HepG2 (cell line): Measurements from ENCODE around the gene SNRNP25. TPM values are rescaled to one million over a fixed set of nuclear protein-coding genes. Genes with fewer than 3 reads are reported as not detected.

Experiments
- BORCS8-MEF2B ChIP-seq: sonication (generic); formaldehyde crosslinking; IDR thresholded peaks from 2 replicates; pipeline ENCODE4 v1.8.0; 2022; ENCODE audit warnings: mild to moderate bottlenecking, missing genetic modification reagents
- GPN1 ChIP-seq: sonication (generic); formaldehyde crosslinking; IDR thresholded peaks from 2 replicates; pipeline ENCODE4 v1.5.1; 2020; ENCODE audit warnings: missing genetic modification reagents, borderline replicate concordance
- IKZF4 ChIP-seq: sonication (generic); formaldehyde crosslinking; IDR thresholded peaks from 2 replicates; pipeline ENCODE4 v1.5.1; 2020; ENCODE audit warnings: borderline replicate concordance, mild to moderate bottlenecking, low read depth, missing genetic modification reagents; ENCODE audit errors: not compliant biosample characterization
- RFX3 ChIP-seq: IDR thresholded peaks from 2 replicates; pipeline ENCODE4 v1.6.1; 2016; ENCODE audit warnings: missing biosample characterization, missing genetic modification reagents
- RFXANK ChIP-seq: IDR thresholded peaks from 2 replicates; pipeline ENCODE4 v1.6.1; 2016
- TMF1 ChIP-seq: sonication (generic); formaldehyde crosslinking; IDR thresholded peaks from 2 replicates; pipeline ENCODE4 v1.8.1; 2022; ENCODE audit warnings: low read depth, missing genetic modification reagents
- ZNF10 ChIP-seq: sonication (generic); formaldehyde crosslinking; IDR thresholded peaks from 2 replicates; pipeline ENCODE4 v1.4.0; 2020; ENCODE audit warnings: mild to moderate bottlenecking, low read depth, missing genetic modification reagents, borderline replicate concordance
- ZNF296 ChIP-seq: sonication (generic); formaldehyde crosslinking; conservative IDR thresholded peaks from 2 replicates; pipeline ENCODE4 v1.5.0; 2020; ENCODE audit warnings: mild to moderate bottlenecking, missing genetic modification reagents
- ZNF317 ChIP-seq: sonication (generic); formaldehyde crosslinking; IDR thresholded peaks from 2 replicates; pipeline ENCODE4 v1.5.0; 2020; ENCODE audit warnings: mild to moderate bottlenecking, missing genetic modification reagents
- ZNF557 ChIP-seq: sonication (generic); formaldehyde crosslinking; IDR thresholded peaks from 2 replicates; pipeline ENCODE4 v1.4.0; 2020; ENCODE audit warnings: missing genetic modification reagents
- ZNF629 ChIP-seq: sonication (generic); formaldehyde crosslinking; conservative IDR thresholded peaks from 2 replicates; pipeline ENCODE4 v1.5.0; 2020; ENCODE audit warnings: missing genetic modification reagents
- polyA plus RNA-seq, 8 experiments: library from polyadenylated mRNA; depleted of rRNA in 3 of 8; stranded (reverse) in 7 of 8; unstranded in 1 of 8; fragments of >200 nt; fragmentation: Illumina TruSeq in 4 of 8; extraction: Trizol in 4 of 8; gene quantifications; 2 replicates each; pipeline versions ENCODE4 v1.2.1 to v1.2.3, GENCODE V29; 2011 to 2016; ENCODE audit warnings: low read depth in 4 of 8, missing spikeins in 1 of 8, mixed read lengths in 1 of 8; ENCODE audit not compliant: insufficient read depth in 1 of 8
- total RNA-seq, 5 experiments: library from RNA; depleted of rRNA; stranded (reverse); fragments of >200 nt; fragmentation: Illumina TruSeq; extraction: Trizol; gene quantifications; 2 replicates each; pipeline ENCODE4 v1.2.3, GENCODE V29; 2016; ENCODE audit warnings: low read depth in 1 of 5
- TF ChIP-seq, protein P1 (sequence below): sonication (generic); formaldehyde crosslinking; IDR thresholded peaks from 2 replicates; pipeline ENCODE4 v1.5.1; 2020; ENCODE audit warnings: missing genetic modification reagents, mild to moderate bottlenecking, borderline replicate concordance
- TF ChIP-seq, protein P2 (sequence below): sonication (generic); formaldehyde crosslinking; IDR thresholded peaks from 2 replicates; pipeline ENCODE4 v1.4.0; 2020; ENCODE audit warnings: mild to moderate bottlenecking, missing genetic modification reagents, borderline replicate concordance
- TF ChIP-seq, protein P3 (sequence below): sonication (generic); formaldehyde crosslinking; IDR thresholded peaks from 2 replicates; pipeline ENCODE4 v1.5.1; 2020; ENCODE audit warnings: mild to moderate bottlenecking, missing genetic modification reagents, moderate library complexity
- TF ChIP-seq, protein P4 (sequence below): sonication (generic); formaldehyde crosslinking; IDR thresholded peaks from 2 replicates; pipeline ENCODE4 v1.4.0; 2020; ENCODE audit warnings: missing genetic modification reagents, mild to moderate bottlenecking, borderline replicate concordance
- TF ChIP-seq, protein P5 (sequence below): sonication (generic); formaldehyde crosslinking; IDR thresholded peaks from 2 replicates; pipeline ENCODE4 v1.4.0; 2020; ENCODE audit warnings: missing genetic modification reagents

SNRNP25 gene
- total and polyA plus RNA-seq, 2 of the 13 experiments (the other 11 are each of a cell fraction or from before 2014, with no cell fraction given), result 34.1 to 97.4 TPM

DNA sequence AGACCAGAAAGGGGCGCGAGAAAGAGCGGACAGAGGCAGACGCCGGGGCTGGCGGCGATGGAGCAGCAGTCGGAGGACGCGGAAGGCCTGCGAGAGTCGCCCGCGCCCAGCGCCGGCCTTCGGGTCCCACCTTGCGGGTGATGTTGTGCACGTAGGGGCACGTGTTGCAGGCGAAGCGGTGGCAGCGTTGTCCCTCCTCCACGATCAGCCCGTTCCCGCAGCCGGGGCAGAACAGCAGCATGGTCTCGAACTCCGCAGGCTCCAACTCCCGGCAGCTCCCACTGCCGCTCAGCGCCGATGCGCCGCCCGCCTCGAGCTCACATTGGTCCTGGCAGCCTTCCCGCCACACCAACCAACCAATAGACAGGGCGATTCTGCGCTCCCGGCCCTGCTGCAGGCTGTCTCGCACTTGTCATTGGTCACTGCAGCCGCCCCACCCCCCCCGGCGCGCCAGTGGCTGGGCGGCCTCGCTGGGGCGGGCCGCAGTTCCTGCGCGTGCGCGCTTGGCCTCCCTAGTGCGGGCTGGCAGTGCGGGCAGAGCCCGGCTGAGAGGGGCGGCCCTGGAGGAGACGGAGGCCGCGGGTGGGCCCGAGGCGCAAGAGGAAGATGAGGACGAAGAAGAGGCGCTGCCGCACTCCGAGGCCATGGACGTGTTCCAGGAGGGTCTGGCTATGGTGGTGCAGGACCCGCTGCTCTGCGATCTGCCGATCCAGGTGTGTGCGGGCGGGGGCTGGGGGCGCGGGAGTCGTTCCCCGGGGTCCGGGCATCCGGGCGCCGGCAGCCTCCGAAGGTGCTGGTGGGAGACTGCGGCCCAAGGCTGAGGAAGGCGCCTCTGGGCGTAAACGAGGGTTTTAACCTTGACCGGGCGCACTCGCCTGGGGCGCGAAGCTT, at the start of gene SNRNP25, which contains the start of gene POLR3K (continued):
- TF ChIP-seq, protein P1, sequence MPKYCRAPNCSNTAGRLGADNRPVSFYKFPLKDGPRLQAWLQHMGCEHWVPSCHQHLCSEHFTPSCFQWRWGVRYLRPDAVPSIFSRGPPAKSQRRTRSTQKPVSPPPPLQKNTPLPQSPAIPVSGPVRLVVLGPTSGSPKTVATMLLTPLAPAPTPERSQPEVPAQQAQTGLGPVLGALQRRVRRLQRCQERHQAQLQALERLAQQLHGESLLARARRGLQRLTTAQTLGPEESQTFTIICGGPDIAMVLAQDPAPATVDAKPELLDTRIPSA (CRISPR knock-in tag), result peak; percentile 69; the same call in 1 of the 2 replicates
- no peak for TF ChIP-seq ZNF296 (CRISPR knock-in tag)
- no peak for TF ChIP-seq RFX3
- TF ChIP-seq GPN1, result no peak
- TF ChIP-seq ZNF10 (CRISPR knock-in tag), result no peak
- no peak for TF ChIP-seq RFXANK (CRISPR knock-in tag)
- TF ChIP-seq, protein P2, sequence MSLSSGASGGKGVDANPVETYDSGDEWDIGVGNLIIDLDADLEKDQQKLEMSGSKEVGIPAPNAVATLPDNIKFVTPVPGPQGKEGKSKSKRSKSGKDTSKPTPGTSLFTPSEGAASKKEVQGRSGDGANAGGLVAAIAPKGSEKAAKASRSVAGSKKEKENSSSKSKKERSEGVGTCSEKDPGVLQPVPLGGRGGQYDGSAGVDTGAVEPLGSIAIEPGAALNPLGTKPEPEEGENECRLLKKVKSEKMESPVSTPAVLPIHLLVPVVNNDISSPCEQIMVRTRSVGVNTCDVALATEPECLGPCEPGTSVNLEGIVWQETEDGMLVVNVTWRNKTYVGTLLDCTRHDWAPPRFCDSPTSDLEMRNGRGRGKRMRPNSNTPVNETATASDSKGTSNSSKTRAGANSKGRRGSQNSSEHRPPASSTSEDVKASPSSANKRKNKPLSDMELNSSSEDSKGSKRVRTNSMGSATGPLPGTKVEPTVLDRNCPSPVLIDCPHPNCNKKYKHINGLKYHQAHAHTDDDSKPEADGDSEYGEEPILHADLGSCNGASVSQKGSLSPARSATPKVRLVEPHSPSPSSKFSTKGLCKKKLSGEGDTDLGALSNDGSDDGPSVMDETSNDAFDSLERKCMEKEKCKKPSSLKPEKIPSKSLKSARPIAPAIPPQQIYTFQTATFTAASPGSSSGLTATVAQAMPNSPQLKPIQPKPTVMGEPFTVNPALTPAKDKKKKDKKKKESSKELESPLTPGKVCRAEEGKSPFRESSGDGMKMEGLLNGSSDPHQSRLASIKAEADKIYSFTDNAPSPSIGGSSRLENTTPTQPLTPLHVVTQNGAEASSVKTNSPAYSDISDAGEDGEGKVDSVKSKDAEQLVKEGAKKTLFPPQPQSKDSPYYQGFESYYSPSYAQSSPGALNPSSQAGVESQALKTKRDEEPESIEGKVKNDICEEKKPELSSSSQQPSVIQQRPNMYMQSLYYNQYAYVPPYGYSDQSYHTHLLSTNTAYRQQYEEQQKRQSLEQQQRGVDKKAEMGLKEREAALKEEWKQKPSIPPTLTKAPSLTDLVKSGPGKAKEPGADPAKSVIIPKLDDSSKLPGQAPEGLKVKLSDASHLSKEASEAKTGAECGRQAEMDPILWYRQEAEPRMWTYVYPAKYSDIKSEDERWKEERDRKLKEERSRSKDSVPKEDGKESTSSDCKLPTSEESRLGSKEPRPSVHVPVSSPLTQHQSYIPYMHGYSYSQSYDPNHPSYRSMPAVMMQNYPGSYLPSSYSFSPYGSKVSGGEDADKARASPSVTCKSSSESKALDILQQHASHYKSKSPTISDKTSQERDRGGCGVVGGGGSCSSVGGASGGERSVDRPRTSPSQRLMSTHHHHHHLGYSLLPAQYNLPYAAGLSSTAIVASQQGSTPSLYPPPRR (CRISPR knock-in tag), result no peak; the same call in 1 of the 2 replicates
- TF ChIP-seq ZNF317, result no peak; the same call in 1 of the 2 replicates
- peak; percentile 45; the same call in 1 of the 2 replicates for TF ChIP-seq BORCS8-MEF2B (CRISPR knock-in tag)
- TF ChIP-seq TMF1 (CRISPR knock-in tag), result peak; percentile 76
- TF ChIP-seq ZNF557 (CRISPR knock-in tag), result 0 out of 2 replicates have a peak, but pooled peaks have one; percentile 53
- TF ChIP-seq, protein P3, sequence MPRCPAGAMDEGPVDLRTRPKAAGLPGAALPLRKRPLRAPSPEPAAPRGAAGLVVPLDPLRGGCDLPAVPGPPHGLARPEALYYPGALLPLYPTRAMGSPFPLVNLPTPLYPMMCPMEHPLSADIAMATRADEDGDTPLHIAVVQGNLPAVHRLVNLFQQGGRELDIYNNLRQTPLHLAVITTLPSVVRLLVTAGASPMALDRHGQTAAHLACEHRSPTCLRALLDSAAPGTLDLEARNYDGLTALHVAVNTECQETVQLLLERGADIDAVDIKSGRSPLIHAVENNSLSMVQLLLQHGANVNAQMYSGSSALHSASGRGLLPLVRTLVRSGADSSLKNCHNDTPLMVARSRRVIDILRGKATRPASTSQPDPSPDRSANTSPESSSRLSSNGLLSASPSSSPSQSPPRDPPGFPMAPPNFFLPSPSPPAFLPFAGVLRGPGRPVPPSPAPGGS (CRISPR knock-in tag), result peak; percentile 70; the same call in 1 of the 2 replicates
- TF ChIP-seq, protein P4, sequence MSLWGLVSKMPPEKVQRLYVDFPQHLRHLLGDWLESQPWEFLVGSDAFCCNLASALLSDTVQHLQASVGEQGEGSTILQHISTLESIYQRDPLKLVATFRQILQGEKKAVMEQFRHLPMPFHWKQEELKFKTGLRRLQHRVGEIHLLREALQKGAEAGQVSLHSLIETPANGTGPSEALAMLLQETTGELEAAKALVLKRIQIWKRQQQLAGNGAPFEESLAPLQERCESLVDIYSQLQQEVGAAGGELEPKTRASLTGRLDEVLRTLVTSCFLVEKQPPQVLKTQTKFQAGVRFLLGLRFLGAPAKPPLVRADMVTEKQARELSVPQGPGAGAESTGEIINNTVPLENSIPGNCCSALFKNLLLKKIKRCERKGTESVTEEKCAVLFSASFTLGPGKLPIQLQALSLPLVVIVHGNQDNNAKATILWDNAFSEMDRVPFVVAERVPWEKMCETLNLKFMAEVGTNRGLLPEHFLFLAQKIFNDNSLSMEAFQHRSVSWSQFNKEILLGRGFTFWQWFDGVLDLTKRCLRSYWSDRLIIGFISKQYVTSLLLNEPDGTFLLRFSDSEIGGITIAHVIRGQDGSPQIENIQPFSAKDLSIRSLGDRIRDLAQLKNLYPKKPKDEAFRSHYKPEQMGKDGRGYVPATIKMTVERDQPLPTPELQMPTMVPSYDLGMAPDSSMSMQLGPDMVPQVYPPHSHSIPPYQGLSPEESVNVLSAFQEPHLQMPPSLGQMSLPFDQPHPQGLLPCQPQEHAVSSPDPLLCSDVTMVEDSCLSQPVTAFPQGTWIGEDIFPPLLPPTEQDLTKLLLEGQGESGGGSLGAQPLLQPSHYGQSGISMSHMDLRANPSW (CRISPR knock-in tag), result peak; percentile 69; the same call in 1 of the 2 replicates
- peak; percentile 13 for TF ChIP-seq IKZF4
- TF ChIP-seq, protein P5, sequence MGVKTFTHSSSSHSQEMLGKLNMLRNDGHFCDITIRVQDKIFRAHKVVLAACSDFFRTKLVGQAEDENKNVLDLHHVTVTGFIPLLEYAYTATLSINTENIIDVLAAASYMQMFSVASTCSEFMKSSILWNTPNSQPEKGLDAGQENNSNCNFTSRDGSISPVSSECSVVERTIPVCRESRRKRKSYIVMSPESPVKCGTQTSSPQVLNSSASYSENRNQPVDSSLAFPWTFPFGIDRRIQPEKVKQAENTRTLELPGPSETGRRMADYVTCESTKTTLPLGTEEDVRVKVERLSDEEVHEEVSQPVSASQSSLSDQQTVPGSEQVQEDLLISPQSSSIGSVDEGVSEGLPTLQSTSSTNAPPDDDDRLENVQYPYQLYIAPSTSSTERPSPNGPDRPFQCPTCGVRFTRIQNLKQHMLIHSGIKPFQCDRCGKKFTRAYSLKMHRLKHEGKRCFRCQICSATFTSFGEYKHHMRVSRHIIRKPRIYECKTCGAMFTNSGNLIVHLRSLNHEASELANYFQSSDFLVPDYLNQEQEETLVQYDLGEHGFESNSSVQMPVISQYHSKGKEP, result no peak
- TF ChIP-seq ZNF629, result no peak; the same call in 1 of the 2 replicates
